HG03520 (cell line): Measurements from ENCODE around the gene KLF5.
"Not testable (repeated sequence)": the region's sequence is repeated elsewhere in the genome, so short reads cannot be mapped to it uniquely, and the experiment has no call there.

Experiments used
- ATAC-seq: cut with Tn5 transposase; IDR thresholded peaks from one replicate; pipeline ENCODE4 v1.9.1; 2021; ENCODE audit warnings: mild to moderate bottlenecking, moderate library complexity; ENCODE audit not compliant: unreplicated experiment

The KLF5 gene

GRCh38 chr13:73082895-73083294, 24.1 kb downstream of the KLF5 start:
- no peak for ATAC-seq

- ATAC-seq, result no peak
These were observed 29.6 kb downstream of the KLF5 start for GRCh38 chr13:73088332-73088935.

DNA sequence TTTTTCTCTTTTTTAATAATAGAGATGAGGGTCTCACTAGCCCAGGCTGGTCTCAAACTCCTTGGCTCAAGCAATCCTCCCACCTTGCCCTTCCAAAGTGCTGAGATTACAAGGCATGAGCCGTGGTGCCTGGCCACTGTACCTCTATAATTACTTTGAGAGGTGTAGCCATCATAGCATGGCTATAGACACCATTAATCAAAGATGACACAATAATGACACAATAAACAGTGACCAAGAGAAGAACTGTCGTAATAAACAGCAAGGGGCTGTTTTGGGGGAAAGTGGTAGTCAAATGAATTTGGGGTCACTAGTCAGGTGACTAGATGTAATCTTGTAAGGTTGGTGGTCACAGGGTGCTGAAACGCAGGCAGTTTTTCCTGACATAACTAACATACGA, 30.4 kb downstream of the KLF5 start:
- no peak for ATAC-seq

DNA sequence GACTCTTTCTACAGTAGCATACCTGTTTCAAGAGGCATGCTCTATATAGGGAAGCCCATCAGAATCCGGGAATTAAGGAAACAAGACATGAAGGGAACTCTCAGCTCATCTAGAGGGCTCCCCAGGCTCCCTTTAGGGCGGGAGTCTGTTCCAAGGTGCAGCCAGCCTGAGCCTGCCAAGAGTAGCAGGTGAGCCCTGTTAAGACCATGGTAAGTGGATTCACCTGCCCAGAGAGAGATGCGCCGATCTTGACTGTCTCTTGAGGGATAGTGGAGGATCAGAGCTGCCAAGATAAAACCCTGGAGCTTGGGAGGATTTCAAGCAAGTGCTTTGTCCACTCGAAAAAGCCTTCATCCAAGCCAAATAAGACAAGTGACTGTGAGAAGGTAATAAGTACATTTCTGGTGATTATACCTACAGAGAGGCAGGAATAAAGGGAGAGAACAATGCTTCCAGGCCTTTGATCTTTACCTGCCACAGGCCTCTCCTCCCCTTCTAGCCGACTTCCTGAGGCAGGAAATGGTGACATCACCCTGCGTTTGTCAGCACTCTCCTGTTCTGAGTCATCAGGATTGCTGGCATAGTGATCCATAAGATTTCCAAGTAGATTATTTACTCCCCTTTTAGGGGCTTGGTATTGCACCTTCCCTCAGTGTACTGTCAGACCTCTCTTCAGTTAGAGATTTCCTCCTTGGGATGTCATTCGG, 31.5 kb downstream of the KLF5 start:
- ATAC-seq, result peak; percentile 53

- ATAC-seq, result no peak
These were observed 32.0 kb downstream of the KLF5 start for GRCh38 chr13:73090823-73091187.

- ATAC-seq, result no peak
These were observed 34.0 kb downstream of the KLF5 start for GRCh38 chr13:73092829-73093228.

DNA sequence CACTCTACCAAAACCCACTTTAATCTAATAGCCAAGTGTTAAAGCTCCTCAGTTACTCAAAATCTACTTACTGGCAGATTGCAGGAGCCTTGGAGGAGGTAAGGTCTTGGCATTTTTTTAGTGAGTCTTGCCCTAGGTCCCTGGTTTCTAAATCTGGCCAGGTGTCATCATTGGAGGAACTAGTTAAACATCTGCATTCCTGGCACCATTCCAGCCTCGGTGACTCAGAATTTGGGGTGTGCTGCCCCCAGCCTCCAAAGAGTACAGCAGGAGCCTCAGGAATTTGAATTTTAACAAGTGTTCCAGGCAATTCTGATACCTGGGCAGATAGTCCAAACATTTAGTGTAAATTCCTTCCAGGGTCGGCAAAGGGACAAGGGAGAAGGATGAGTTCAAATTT, 37.4 kb downstream of the KLF5 start:
- no peak for ATAC-seq

DNA sequence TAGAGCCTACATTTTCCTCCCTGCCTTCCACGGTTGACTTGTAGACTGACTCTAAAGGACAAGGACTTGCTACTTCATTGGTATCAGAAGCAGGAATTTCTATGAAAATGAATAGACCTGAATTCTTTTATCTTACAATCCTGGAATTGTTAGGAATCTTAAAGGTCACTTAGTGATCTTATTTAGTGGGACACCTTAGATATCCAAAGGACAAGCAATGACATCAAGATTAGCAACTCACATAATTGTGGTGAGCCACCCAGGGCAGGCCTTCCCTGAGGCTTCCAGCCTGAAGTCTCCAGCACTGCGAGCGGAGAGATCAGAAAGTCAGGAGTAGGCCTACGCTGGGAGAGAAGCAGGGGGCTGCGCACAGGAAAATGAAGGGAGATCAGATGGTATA, 37.8 kb downstream of the KLF5 start:
- ATAC-seq, result no peak

- ATAC-seq, result not testable (repeated sequence)
These were observed 42.0 kb downstream of the KLF5 start for GRCh38 chr13:73100781-73101180.

DNA sequence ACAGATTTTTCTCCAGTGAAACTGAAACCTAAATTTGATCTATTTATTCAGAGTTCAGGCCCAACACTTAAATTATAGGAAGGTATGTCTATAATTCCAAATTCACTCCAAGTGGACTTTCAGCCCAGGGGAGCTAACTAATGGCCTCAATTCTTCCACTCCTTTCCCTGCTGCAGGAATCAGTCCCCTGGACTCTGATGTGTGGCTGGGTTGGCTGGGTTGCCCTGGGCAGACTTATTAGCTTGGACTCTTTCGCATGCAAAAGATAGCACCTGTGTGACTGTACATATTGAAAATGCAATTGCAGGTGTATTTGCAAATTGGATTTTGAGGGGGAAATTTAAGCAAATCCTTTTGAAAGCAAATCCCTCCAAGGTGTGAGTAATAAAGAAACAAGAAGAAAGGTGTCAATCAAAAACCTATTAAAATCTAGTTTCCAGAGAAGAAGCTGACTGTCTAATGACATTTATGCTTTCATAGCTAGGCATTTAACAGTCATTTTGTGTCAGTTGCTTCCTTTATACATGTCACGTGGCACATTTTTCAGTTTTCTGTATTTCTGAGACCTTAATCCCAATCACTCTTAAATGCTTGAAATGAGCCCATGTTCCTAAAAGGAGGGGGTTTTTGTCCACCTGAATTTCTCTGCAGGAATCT, 42.7 kb downstream of the KLF5 start:
- no peak for ATAC-seq

DNA sequence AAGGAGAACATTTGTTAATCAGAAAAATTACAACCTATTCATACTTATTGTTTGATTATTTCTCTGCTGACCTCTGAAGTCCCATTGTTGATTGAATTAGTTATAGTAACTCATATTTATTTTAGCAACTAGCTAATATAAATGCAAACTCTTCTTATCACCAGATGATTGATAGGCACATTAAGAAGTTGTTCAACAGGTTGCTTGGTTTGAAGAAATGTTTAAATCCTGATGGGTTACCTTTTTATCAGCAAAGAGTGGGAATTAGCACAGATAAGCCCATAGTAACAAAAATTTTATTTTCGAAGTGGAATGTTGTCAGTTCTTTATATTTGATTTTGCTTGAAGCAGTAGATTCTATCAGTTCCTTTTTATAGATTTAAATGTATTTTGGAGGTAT, 44.4 kb downstream of the KLF5 start:
- ATAC-seq, result no peak

- ATAC-seq, result no peak
These were observed 47.8 kb downstream of the KLF5 start for GRCh38 chr13:73106513-73107178.

DNA sequence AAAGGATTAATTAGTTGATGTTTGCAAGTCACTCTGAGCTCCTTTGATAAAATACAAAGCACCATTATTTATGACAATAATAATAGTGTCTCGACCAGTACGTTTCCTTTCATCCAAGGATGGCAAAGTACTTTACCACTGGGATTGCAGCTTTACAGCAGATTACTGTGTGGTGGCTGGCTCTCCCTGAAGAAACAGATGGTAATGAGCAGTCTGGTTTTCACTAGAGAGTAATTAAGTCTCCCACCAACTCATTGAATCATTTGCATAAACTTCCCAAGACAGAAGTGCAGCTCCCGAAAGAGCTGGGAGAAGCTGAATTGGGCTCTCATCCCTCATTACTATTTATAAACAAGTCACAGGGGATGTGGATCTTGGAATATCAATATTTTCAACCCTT, 48.7 kb downstream of the KLF5 start:
- ATAC-seq, result no peak

DNA sequence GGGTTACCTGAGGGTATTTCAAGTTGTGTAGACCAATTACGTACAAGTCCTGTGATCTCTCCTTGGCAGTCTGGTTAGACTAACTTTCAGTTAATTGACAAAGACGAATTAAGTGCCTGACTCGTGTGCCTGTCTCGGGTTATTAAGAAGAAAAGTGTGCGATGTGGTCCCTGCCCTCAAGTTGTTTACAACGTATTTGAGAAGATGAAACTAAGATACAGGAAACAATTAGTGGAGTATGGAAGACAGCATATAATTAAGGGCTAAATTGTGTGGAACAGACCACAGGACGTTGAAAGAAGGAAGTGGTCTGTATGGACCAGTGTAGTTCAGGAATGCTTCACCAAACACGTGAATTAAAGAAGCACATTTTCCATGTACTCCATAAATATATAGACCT, 49.2 kb downstream of the KLF5 start:
- no peak for ATAC-seq

- no peak for ATAC-seq
These were observed 50.6 kb downstream of the KLF5 start for GRCh38 chr13:73109288-73109899.

- ATAC-seq, result no peak
These were observed 51.2 kb downstream of the KLF5 start for GRCh38 chr13:73109969-73110368.

- ATAC-seq, result no peak
These were observed 52.0 kb downstream of the KLF5 start for GRCh38 chr13:73110814-73111213.

DNA sequence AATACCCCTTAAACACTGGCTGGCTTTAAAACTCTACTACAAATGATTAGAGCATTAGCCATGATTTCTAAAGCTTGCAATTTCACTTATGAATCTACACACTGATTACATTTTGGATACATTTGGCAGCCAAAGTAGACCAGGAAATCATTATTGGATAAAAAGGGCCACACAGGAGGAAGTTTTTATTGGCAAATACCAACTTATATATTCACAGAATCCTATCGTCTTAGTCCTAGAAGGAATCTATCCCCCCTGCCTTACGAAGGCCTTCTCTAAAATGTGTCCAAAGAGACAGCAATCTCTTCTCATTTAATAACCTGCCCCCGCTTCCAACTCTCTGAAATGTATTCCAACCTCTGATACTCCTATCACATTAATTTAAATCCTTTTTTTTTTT, 52.5 kb downstream of the KLF5 start:
- ATAC-seq, result no peak

GRCh38 chr13:73119612-73120011, 60.8 kb downstream of the KLF5 start:
- no peak for ATAC-seq
